K562 (cell line): ENCODE data around the gene CNTN4. TPM values are rescaled to one million over a fixed set of nuclear protein-coding genes. Genes with fewer than 3 reads are reported as not detected.

Experiments used
- ATAC-seq: fragments of 200-7000 bp; cut with Tn5 transposase; 3 replicates; pipeline ENCODE4 v1.9.1; 2020; ENCODE audit warnings: moderate library complexity
- BruUV-seq: library from RNA; stranded (reverse); fragments of 400-500 nt; replicated peaks from 2 replicates; lab custom pipeline; 2021; lab: Mats Ljungman, UMichigan
- CTCF ChIA-PET: fragments of 300-600 bp; formaldehyde crosslinking; extraction: SDS; loops from one replicate; lab custom pipeline; 2021; ENCODE audit warnings: low intra/inter-chr PET ratio; lab: Yijun Ruan, JAX
- POLR2A ChIA-PET: fragments of 300-600, 350-650 bp; sonication (Branson Sonifier 250); formaldehyde crosslinking; extraction: SDS; loops from one replicate; lab custom pipeline; 2021; ENCODE audit warnings: antibody characterized with exemption, inconsistent platforms; lab: Yijun Ruan, JAX
- DNase-seq, 4 experiments: peaks; one replicate each; pipeline versions ENCODE4 v3.0.0 to v3.0.0-alpha.2; 2011 to 2018; ENCODE audit warnings: low spot score in 3 of 4, mixed read lengths in 3 of 4; ENCODE audit errors: extremely low read depth in 1 of 4
- FAIRE-seq: peaks from 2 replicates; lab custom pipeline; 2011; peaks lifted over from hg19 to GRCh38; lab: Jason Lieb, UNC
- H2AFZ ChIP-seq: 2 replicates; pipeline ENCODE4 v1.6.0; 2011; ENCODE audit warnings: low read depth, low read length, control low read depth, inconsistent platforms
- H3K27ac ChIP-seq: fragments of 200-600 bp; 3 replicates; pipeline ENCODE4 v1.8.0; 2011; ENCODE audit warnings: low read depth, mild to moderate bottlenecking, control low read depth, inconsistent platforms, low read length, moderate library complexity, mixed read lengths; ENCODE audit errors: extremely low read depth
- H3K27me3 ChIP-seq, 2 experiments: fragments of 300-600 bp in 1 of 2; 2 replicates in 1 of 2; 3 replicates in 1 of 2; pipeline versions ENCODE4 v1.6.0 to v1.8.0; 2011; ENCODE audit warnings: inconsistent platforms in 2 of 2, low read length in 2 of 2, mild to moderate bottlenecking in 1 of 2, mixed read lengths in 1 of 2, moderate library complexity in 1 of 2; ENCODE audit not compliant: control insufficient read depth in 2 of 2, insufficient read depth in 2 of 2
- H3K36me3 ChIP-seq: fragments of 300-600 bp; 3 replicates; pipeline ENCODE4 v1.8.0; 2011; ENCODE audit warnings: mild to moderate bottlenecking, low read length, inconsistent platforms; ENCODE audit not compliant: control insufficient read depth, insufficient read depth
- H3K4me1 ChIP-seq, 2 experiments: fragments of 200-600 bp in 1 of 2; replicated peaks in 1 of 2; 2 replicates in 1 of 2; 3 replicates in 1 of 2; pipeline versions ENCODE4 v1.5.1 to v1.8.0; 2011; ENCODE audit warnings: inconsistent platforms in 2 of 2, low read length in 2 of 2, mild to moderate bottlenecking in 1 of 2, mixed read lengths in 1 of 2, moderate library complexity in 1 of 2; ENCODE audit not compliant: control insufficient read depth in 2 of 2, insufficient read depth in 2 of 2
- H3K4me2 ChIP-seq: 2 replicates; pipeline ENCODE4 v1.6.1; 2011; ENCODE audit warnings: low read length, control low read depth, inconsistent platforms, mixed read lengths; ENCODE audit not compliant: insufficient read depth
- H3K4me3 ChIP-seq: fragments of 200-600 bp; sonication (generic), shearing (Covaris generic); 2 replicates; pipeline ENCODE4 v1.5.1; 2016; ENCODE audit warnings: control low read depth, inconsistent platforms
- H3K79me2 ChIP-seq: fragments of 200-600 bp; 3 replicates; pipeline ENCODE4 v1.8.0; 2011; ENCODE audit warnings: low read length, inconsistent platforms; ENCODE audit not compliant: control insufficient read depth, insufficient read depth
- H3K9ac ChIP-seq, 2 experiments: 2 replicates each; pipeline versions ENCODE4 v1.6.0 to v1.6.1; 2011; ENCODE audit warnings: low read depth in 2 of 2, low read length in 2 of 2, control low read depth in 1 of 2, inconsistent platforms in 1 of 2, mild to moderate bottlenecking in 1 of 2, mixed read lengths in 1 of 2; ENCODE audit not compliant: insufficient read depth in 1 of 2
- H3K9me1 ChIP-seq: one replicate; pipeline ENCODE4 v1.6.0; 2011; ENCODE audit warnings: inconsistent platforms, mild to moderate bottlenecking, low read length, moderate library complexity; ENCODE audit not compliant: control insufficient read depth, insufficient read depth
- H3K9me3 ChIP-seq: replicated peaks from 2 replicates; pipeline ENCODE4 v1.5.1; 2011; ENCODE audit warnings: low read depth, low read length, inconsistent platforms; ENCODE audit not compliant: control insufficient read depth, insufficient read depth
- H4K20me1 ChIP-seq: replicated peaks from 2 replicates; pipeline ENCODE4 v1.6.1; 2011; ENCODE audit warnings: low read length, inconsistent platforms, mixed read lengths; ENCODE audit not compliant: control insufficient read depth, insufficient read depth
- DNMT1 ChIP-seq: fragments of 450-650 bp; IDR thresholded peaks from 2 replicates; pipeline ENCODE4 v1.6.1; 2016; ENCODE audit warnings: antibody characterized with exemption, mild to moderate bottlenecking
- E2F1 ChIP-seq: sonication (generic); formaldehyde crosslinking; IDR thresholded peaks from 2 replicates; pipeline ENCODE4 v1.8.1; 2023; ENCODE audit warnings: mild to moderate bottlenecking, missing genetic modification reagents, moderate library complexity
- FOXP1 ChIP-seq: sonication (generic); formaldehyde crosslinking; IDR thresholded peaks from 2 replicates; pipeline ENCODE4 v1.8.0; 2022; ENCODE audit warnings: mild to moderate bottlenecking, missing genetic modification reagents
- HMGXB4 ChIP-seq: sonication (generic); formaldehyde crosslinking; IDR thresholded peaks from 2 replicates; pipeline ENCODE4 v1.8.1; 2023; ENCODE audit warnings: mild to moderate bottlenecking, missing genetic modification reagents
- ILF3 ChIP-seq: fragments of 450-650 bp; IDR thresholded peaks from 2 replicates; pipeline ENCODE4 v1.6.1; 2018; ENCODE audit warnings: antibody characterized with exemption, mild to moderate bottlenecking, moderate library complexity, borderline replicate concordance
- MAFK ChIP-seq: IDR thresholded peaks from 2 replicates; pipeline ENCODE4 v1.6.1; 2011; ENCODE audit warnings: low read length, improper control_type of control experiment
- NELFE ChIP-seq: IDR thresholded peaks from 2 replicates; pipeline ENCODE4 v1.6.1; 2011; ENCODE audit warnings: mild to moderate bottlenecking; ENCODE audit not compliant: insufficient read depth, insufficient read length
- PCBP2 ChIP-seq: fragments of 200-400 bp; formaldehyde crosslinking; IDR thresholded peaks from 2 replicates; pipeline ENCODE4 v1.6.1; 2018; ENCODE audit warnings: low read length, low read depth, mild to moderate bottlenecking, moderate library complexity; ENCODE audit not compliant: poor library complexity, severe bottlenecking
- PHB2 ChIP-seq: fragments of 450-650 bp; IDR thresholded peaks from 2 replicates; pipeline ENCODE4 v1.6.1; 2017; ENCODE audit warnings: low read depth
- SMARCC2 ChIP-seq: fragments of 450-650 bp; IDR thresholded peaks from 2 replicates; pipeline ENCODE4 v1.6.1; 2017; ENCODE audit warnings: antibody characterized with exemption, moderate library complexity, mild to moderate bottlenecking, low read depth
- SRF ChIP-seq, 2 experiments: fragments of 250-450, 450-650 bp in 1 of 2; sonication (Bioruptor Pico) in 1 of 2; sonication (generic) in 1 of 2; formaldehyde crosslinking; IDR thresholded peaks; 2 replicates each; pipeline versions ENCODE4 v1.5.0 to v1.5.1; 2020 to 2022; ENCODE audit warnings: mild to moderate bottlenecking in 1 of 2, missing genetic modification reagents in 1 of 2
- SRSF7 ChIP-seq: fragments of 200-400 bp; formaldehyde crosslinking; optimal IDR thresholded peaks from 2 replicates; pipeline ENCODE3; 2017; ENCODE audit warnings: mild to moderate bottlenecking, low read depth, low read length
- YBX1 ChIP-seq: fragments of 450-650 bp; IDR thresholded peaks from 2 replicates; pipeline ENCODE4 v1.7.1; 2016; ENCODE audit warnings: mild to moderate bottlenecking
- ZKSCAN8 ChIP-seq: fragments of 200-800 bp; sonication (Bioruptor generic); IDR thresholded peaks from 2 replicates; pipeline ENCODE4 v1.6.1; 2016; ENCODE audit warnings: missing genetic modification characterization, missing compliant biosample characterization
- ZMIZ1 ChIP-seq, 2 experiments: fragments of 150-350 bp in 1 of 2; IDR thresholded peaks; 2 replicates each; pipeline ENCODE4 v1.6.1; 2012 to 2016; ENCODE audit warnings: low read depth in 2 of 2, low read length in 2 of 2, mild to moderate bottlenecking in 1 of 2, moderate library complexity in 1 of 2
- ZNF121 ChIP-seq: sonication (generic); formaldehyde crosslinking; conservative IDR thresholded peaks from 2 replicates; pipeline ENCODE4 v1.8.0; 2022; ENCODE audit warnings: missing genetic modification reagents
- ZNF780A ChIP-seq: fragments of 250-450 bp; sonication (Bioruptor Pico); IDR thresholded peaks from 2 replicates; pipeline ENCODE4 v1.5.0; 2021; ENCODE audit warnings: mild to moderate bottlenecking
- WGBS: fragments of 100-300 bp; shearing (Covaris generic); methylation state at CpG from one replicate; pipeline ENCODE4 v1.1.6; 2016; ENCODE audit warnings: low coverage, mixed read lengths; ENCODE audit not compliant: insufficient coverage; ENCODE audit errors: missing lambda C conversion rate; 5-methylcytosine and 5-hydroxymethylcytosine counted together
- in situ Hi-C: fragments of 300-500 bp; cut with MboI; formaldehyde crosslinking; loops from 4 replicates; pipeline ENCODE4 v1.15.0; 2018; ENCODE audit warnings: inconsistent platforms, mixed read lengths
- intact Hi-C: fragments of 100-400 bp; cut with micrococcal nuclease; formaldehyde crosslinking; loops from 2 replicates; pipeline ENCODE4 v1.14.2; 2022
- polyA plus RNA-seq, 8 experiments: library from polyadenylated mRNA; depleted of rRNA in 4 of 8; stranded (reverse) in 5 of 8; unstranded in 3 of 8; fragments of >200 nt; fragmentation: Nextera tagmentation in 2 of 8; fragmentation: Illumina TruSeq in 1 of 8; extraction: Ambion mirVana in 2 of 8; extraction: Trizol in 1 of 8; gene quantifications; 2 replicates each; pipeline versions ENCODE4 v1.2.1 to v1.2.3, GENCODE V29; 2011 to 2014; ENCODE audit warnings: inconsistent platforms in 1 of 8, missing spikeins in 1 of 8
- total RNA-seq, 7 experiments: library from RNA; depleted of rRNA in 6 of 7; stranded (reverse); fragments of >200 nt in 6 of 7; fragmentation: Illumina TruSeq in 2 of 7; extraction: Trizol in 2 of 7; gene quantifications; 2 replicates each; pipeline versions ENCODE4 v1.2.1 to v1.2.3, GENCODE V29; 2011 to 2021; ENCODE audit warnings: low replicate concordance in 1 of 7

The CNTN4 gene
- total and polyA plus RNA-seq, 9 of the 15 experiments (the other 6 are each of a cell fraction or from before 2014, with no cell fraction given): not detected

- no peak for TF ChIP-seq HMGXB4 (CRISPR knock-in tag)
- TF ChIP-seq YBX1: no peak
- TF ChIP-seq ZNF780A (CRISPR knock-in tag): no peak
- no peak for TF ChIP-seq FOXP1 (CRISPR knock-in tag)
Measured at GRCh38 chr3:2092758-2093157, 5.9 kb upstream of the CNTN4 start (continued).

- intact Hi-C loops: no loop called here
- Histone ChIP-seq H3K4me2 (no peak overlapping the region), H3K9ac (no peak overlapping the region), H3K27me3 (no peaks in the 10 kb centered on the region), H3K79me2 (no peaks in the 10 kb centered on the region)
- WGBS: 0% methylated on average over 3 of the region's 3 CpGs
- no peak for ATAC-seq
- no peak for TF ChIP-seq SMARCC2
- no peak for TF ChIP-seq SRF (CRISPR knock-in tag; IDR thresholded peaks at IDR 0.05)
- TF ChIP-seq E2F1 (CRISPR knock-in tag): no peak
- no peak for TF ChIP-seq DNMT1
- TF ChIP-seq PHB2: no peak
- no peak for TF ChIP-seq SRSF7
- no peak for TF ChIP-seq PCBP2
- TF ChIP-seq MAFK: no peak
- TF ChIP-seq ZMIZ1 (IDR thresholded peaks at IDR 0.05; ENCODE audit: low read depth in 2 of 2, low read length in 2 of 2): no peak
- no peak for TF ChIP-seq NELFE
- TF ChIP-seq ZNF121 (CRISPR knock-in tag): no peak
- no peak for TF ChIP-seq ILF3
- no peak for TF ChIP-seq ZKSCAN8 (CRISPR knock-in tag)
- TF ChIP-seq, all 486 proteins: peak for 0
- no TSS peak for BruUV-seq
- H3K36me3 ChIP-seq: no peaks in the 10 kb centered on the region
- ChIA-PET POLR2A (no interaction called here), CTCF (no interaction called here)
- DNase-seq (no peak), FAIRE-seq (no peak)
- no peak overlapping the region for H2AFZ ChIP-seq
- in situ Hi-C loops: no loop called here
- no peaks in the 10 kb centered on the region for H3K9me1 ChIP-seq
- no peaks in the 10 kb centered on the region for H3K4me1 ChIP-seq
- H3K27ac ChIP-seq: no peak overlapping the region
- no peaks in the 10 kb centered on the region for H4K20me1 ChIP-seq
- H3K4me3 ChIP-seq: no peak overlapping the region
- H3K9me3 ChIP-seq: no peaks in the 10 kb centered on the region
Measured at GRCh38 chr3:2094941-2095340, 3.7 kb upstream of the CNTN4 start.
